Measurements from ENCODE around the gene ODAD4.

Gene ODAD4

DNA sequence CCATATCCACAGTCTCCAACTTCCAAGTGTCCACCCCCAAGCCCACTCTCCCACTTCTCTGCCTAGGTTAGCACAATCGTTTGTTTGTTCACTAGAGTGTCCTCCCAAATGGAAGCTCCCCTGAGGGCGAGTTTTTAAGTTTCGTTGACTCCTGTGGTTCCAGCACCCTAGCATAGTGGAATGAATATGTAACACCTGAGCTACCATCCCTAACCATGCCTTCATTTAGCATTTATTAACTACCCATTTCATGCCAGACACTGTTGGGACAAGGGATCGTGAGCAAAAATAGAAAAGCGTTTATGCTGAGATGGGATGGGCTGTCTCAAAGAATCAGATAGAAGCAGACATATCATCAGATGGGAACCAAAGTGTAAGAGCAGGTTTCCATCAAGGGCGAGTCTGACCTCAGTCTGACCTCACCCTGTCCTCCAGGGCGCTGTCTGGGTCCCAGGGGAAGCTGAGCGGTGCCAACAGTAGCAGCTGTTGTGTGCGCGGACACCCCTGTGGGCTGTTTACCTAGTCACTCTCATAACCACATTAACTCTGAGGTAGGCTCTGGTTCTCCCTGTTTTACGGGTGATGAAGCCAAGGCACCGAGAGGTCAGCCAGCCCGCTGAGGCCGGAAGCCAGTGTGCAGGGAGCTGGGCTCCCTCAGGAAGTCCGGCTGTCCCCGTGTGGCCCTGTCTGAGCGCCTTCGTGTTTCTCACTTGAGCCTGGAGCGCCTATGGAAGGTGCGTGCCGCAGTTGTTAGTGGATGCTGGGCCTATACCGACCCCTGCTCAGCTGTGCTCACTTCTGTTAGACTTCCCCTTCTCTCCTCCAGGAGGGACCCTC, 42.4 kb downstream of the ODAD4 start:
- peak; percentile 86 for DNase-seq

DNA sequence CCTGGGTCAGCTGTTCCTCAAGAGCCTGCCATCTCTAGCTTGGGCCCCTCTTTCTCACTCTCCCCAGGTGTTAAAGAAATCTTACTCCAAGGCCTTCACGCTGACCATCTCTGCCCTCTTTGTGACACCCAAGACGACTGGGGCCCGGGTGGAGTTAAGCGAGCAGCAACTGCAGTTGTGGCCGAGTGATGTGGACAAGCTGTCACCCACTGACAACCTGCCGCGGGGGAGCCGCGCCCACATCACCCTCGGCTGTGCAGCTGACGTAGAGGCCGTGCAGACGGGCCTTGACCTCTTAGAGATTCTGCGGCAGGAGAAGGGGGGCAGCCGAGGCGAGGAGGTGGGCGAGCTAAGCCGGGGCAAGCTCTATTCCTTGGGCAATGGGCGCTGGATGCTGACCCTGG, 43.0 kb downstream of the ODAD4 start:
- DNase-seq = no peak

DNA sequence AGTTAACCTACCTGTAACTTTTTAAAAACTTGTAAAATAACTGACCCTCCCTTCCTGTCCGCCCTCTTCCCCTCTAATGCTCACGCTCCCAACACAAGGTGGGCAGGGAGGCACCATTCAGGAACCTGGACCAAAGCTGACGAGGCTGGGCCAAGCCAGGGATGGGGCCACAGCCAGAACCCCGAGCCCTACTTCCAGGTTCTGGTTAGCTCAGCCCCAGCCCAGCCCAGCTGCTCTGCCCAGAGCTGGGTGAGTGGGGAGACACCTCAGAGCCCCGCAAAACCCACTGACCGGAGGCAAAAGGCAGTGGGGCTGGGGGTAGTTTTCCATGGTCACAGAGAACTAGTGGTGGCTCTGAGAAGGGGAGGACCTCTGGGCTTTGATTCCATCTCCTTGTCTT, 43.6 kb downstream of the ODAD4 start:
- DNase-seq = no peak

DNA sequence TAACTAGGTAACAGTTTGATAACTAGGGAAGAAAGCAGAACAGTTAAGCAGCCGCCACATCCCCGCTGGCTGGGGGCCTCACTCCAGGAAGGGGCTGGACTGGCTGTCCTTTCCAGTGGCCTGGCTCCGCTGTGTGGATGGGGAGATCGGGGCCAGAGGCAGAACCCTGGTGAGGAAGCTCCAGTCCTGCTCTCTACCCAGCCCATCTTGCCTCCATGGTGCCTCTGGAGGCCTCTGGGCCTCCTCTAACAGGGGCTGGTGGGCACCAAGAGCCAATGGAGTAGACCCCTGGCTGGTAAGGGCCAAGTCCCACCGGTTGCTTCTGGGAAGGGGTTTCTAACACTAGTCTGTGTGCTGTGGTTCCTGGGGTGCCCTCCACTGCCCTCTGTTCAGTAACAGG, 44.2 kb downstream of the ODAD4 start:
- DNase-seq = no peak

DNA sequence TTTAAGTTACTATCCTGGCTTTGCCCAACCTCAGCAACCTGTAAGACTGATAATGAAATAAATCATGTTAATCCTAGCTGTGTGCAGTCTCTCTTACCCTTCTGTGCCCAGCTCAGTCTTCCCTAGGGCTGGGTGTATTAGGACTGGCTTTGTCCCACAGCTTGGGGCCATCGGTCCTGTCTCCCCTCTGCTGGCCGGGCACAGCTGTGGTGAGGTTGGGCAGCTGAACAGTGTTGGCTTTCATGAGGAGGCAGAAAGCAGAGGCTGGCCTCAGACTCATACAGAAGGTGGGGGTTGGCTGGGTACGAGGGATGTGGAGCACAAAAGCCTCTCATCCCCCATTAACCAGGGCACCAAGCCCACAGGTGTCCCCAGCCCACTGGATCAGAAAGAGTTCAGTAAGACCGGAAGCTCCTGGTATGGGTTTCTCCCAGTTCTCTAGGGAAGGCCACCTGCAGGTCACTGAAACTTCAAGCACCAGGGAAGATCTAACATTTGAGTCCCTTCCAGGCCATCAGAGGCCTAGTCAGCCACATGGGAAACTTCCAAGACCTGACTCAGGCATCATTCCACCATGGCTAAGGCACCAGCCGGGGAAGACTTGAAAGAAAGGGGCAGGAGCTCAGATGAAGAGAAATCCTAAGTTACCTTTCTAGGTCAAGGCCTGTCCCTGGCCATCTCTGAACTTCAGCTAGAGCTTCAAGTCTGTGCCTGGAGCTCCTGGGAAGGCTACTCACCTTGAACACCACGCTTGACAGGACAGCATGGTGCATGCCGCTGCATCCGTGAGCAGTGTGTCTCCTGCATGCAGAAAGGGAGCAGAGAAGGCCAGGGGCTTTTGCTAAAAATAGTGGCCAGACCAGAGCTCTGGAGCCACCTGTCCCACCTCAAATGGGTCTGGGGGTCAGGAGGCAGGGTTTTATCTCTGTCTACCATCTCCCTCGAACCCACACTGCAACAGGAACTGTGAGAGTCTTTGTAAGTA, 45.0 kb downstream of the ODAD4 start:
- DNase-seq = no peak

DNA sequence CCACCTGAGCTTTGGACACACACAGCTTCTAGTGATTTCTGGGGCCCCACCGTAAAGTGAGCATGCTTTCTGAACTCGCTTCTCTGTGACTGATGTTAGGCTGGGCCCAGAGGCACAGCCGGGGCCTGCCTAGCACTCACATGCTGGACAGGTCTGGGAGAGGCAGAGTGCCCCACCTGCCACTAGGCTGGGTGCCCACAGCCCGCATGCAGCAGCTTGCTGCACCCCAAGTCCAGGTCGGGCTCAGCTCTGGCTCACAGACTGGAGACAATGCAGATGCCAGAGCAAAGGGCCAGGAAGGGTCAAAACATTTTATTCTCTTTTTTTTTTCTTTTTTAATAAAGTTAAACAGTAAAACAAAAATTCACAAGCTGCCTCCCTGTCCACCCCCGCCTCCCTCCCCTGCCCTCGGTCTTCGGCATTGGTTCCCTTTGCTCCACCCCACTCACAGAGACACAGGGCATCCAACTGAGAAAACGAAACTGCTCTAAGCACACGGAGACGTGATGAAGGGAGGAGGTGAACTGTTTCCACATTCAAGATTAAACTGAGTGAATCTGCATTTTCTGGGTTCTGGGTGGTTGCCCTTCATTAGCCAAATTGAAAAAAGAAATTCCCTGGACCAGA, 45.8 kb downstream of the ODAD4 start:
- DNase-seq = no peak

DNA sequence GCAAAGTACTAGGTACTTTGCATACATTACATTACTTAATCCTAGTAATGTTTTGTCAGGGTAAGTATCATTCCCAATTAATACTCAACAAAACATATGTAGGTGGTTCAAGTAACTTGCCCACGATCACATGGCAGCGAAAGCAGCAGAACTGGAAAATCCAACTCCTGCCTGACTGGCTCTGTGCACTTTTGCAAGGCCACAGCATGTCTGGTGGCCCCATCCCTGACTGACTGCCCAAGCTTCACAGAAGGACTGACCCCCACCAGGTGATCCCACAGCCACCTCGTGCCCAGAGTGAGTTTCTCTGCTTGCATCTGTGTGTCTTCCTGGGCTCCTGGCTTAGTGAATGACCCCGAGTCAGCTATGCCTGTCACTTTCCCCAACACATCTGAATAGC, 47.6 kb downstream of the ODAD4 start:
- no peak for DNase-seq

DNA sequence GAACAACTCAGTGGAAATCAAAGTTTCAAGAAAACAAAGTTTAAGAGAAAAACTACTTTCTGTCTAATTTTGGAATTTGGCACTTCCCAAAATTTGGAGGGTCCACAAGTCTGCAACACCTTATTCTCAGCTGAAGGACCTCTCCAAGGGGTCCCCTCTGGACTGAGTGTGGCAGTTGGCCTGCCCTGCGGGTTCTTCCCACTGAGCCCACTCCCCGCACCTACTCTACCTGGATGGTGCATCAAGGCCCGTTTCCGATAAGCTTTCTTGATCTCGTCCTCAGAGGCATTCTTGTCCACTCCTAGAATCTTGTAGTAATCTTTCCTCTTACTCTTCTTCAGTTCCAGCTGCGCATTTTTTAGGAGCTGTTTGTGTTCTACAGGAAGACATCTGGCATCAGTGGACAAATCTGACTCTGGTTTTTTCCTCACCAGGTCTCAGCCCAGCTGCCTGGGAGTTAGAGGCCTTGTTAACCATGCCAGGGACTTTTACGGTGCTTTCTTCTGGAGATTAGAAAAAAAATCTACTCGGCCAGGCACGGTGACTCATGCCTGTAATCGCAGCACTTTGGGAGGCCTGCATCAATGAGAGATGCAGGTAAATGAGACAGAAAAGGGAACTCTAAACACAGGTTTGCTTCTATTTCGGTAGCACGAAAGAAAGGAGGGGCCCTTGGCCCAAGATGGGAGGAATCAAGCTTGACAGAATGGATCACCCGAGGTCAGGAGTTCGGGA, 51.8 kb downstream of the ODAD4 start:
- no peak for DNase-seq

DNA sequence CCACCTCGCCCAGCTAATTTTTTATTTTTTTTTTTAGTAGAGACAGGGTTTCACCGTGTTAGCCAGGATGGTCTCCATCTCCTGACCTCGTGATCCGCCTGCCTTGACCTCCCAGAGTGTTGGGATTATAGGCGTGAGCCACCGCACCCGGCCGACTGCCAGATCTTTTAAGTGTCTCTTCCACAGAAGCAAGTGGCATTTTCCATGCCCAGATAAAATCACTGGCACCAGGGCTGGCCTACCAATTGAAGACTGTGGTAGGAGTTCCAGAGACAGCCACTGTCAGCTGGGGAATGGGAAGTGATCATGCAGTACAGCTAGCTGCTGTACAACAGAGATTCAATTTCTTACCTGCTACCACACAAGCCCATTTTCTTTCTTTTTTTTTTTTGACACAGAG, 54.0 kb downstream of the ODAD4 start:
- DNase-seq = no peak

DNA sequence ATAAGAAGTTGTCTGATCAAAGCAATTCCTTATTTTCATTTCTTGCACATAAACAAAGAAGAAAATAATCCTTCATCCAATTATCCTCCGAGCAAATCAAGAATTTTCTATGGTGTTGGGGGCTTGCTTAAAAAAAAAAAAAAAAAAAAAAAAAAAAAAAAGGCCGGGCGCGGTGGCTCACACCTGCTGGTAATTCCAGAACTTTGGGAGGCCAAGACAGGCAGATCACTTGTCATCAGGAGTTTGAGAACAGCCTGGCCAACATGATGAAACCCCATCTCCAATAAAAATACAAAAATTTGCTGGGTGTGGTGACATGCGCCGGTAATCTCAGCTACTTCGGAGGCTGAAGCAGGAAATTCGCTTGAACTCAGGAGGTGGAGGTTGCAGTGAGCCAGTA, 55.5 kb downstream of the ODAD4 start:
- no peak for DNase-seq

DNA sequence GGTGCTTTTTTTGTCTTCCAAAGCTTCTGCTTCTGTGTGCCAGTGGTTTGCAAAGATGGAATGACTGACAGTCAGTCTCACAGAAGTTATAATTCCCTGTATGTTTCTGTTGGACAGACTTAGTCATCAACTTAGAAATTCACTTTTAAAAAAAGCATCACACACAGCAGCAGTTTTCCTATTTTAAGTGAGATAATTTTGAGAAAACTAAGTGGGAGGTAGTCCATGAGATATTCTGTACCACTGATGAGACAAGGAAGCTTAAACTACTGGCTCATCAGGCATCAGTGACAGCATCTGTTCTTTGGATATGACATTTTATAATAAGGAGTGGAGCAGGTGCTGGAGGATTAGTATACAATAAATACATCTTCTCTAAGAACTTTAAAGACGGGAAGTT, 56.2 kb downstream of the ODAD4 start:
- DNase-seq = no peak

DNA sequence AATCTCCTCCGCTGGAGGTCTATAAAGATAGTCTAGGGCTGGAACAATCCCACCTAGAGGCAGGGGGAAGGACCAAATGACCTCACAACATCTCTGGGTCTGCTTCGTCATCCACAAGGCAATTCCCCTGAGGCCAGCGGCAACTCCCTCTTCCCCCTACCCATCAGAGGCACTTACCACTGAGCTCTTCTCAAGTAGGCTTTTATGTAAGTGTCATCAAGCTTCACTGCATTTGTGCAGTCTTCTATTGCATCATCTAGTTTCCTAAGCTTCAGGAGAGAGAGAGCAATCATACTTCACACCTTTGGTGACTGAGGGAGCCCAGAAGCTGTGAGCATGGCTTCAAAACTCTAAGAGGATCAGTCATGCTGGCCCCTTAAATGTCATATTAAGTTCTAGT, 57.2 kb downstream of the ODAD4 start:
- no peak for DNase-seq

DNA sequence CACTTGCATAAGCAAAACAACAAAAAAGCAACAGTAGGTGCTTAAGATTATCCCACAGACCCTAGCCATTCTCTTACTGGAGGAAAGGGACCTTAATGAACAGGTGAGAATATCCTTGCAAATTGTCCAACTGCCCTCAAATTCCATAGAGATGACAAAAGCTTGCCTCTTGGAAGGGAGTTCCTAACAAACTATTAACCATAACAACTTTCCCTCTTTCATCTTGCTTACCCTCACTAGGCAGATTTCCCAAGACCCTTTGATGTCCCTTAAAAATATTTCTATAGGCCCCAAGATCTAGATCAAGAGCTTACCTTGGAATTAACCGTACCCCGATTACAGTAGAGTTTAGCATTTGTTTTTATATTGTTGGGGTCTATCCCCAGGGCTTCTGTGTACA, 58.0 kb downstream of the ODAD4 start:
- no peak for DNase-seq

DNA sequence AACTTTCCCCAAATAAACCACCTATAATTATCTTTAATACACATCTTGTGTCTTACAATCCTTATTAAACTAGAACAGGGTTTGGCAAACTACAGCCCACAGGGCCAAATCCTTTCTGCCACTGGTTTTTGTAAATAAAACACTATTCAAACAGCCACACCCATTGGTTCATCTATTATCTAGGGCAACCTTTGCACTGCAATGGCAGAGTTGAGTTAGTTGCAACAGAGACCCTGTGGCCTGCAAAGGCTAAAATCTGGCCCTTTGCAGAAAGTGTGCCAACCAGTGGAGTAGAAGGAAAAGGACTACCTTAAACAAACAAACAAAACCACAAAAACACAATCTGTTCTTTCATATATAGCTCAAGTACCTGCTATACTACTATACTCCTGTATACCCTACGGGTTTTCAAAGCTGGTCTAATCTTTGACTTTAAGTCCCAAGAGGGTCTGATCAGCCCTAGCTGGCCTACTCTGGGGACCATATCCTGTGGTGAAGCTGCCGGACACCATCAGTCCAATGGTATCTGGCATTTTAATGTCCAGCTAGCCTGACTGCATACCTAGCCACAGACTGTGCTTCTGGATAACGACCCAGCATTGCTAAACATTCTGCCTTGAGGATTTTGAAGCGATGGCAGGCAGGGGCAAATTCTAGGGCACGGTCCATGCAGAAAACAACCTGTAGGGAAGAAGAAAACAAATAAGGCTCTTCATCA, 59.4 kb downstream of the ODAD4 start:
- no peak for DNase-seq

DNA sequence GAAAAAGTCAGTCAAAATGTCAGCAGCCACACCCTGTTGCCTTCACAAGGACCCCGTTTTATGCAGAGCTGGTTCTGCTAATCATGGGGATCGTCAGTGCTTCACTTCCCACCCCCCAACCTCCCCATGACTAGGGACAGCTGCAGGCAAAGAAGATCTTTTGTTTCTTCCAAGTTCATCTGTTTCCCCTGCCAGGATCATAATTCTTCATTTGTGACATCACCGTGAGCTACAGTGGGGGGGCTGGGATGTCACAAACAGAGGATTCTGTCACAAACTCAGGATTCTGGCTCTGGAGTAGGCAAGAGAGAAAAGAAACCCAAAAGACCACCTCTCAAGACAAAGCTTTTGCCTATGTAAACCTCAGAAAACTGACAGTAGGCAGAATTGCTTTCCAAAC, 62.2 kb downstream of the ODAD4 start:
- no peak for DNase-seq

DNA sequence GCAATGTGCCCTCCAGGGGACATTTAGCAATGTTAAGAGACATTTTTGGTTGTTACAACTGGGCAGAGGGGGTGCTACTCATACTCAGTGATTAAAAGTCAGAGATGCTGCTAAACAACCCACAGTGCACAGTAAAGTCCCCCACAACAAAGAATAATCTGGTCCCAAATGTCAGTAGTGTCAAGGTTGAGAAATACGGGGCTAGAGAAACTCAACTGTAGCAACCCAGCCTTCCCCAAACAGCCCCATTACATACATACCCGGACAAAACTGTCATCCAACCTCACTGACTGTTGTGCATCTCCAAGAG, 66.4 kb downstream of the ODAD4 start:
- DNase-seq = no peak

DNA sequence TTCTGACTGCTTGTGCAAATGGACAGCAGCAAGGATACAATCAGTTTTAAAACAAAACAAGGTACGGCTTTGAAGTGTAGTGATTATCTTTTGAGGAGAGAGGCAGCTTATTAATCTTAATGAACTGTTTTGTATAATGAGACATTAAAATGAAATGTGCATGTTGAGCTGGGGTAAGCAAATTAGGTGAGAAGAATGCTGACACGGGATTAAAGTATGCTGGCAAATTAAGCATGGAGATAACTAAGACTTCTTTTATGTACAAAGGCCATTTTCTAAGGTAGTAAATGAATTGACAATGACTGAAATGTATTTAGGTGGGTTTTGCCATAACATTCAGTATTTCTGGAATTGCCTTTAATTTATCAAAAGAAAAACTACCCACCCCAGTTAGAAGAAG, 68.1 kb downstream of the ODAD4 start:
- DNase-seq = no peak

DNA sequence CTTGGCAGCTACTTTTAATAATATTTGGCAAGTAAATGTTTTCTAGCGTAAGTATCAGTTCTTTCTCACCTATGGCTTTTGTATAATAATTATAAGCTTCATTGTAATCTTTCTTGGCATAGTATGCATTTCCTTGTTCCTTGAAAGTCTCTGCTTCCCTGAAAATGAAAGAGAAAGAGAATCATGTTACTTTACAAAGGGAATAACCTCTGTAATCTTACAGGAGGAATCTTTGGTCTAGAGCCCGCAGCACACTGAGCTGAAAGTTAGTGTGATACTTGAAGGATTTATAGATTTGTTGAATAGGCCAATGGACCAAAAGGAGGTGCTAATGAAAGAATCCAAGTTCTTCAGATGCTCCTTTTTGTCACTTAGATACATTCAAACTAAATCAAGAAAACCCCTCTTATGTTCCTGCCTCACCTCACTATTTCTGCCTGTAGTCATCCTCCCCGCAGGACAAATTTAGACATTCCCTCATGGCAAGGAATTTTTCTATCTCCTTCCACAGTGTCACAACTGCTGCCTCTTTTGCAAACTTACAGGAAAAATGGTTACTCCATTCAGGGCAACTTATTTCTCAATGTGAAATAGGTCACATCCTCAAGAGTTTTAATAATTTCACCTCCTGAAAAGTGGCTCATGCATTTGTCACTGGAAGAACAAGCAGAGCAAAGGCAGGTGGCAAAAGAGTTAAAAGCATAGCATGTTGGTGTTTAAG, 70.2 kb downstream of the ODAD4 start:
- DNase-seq = no peak

DNA sequence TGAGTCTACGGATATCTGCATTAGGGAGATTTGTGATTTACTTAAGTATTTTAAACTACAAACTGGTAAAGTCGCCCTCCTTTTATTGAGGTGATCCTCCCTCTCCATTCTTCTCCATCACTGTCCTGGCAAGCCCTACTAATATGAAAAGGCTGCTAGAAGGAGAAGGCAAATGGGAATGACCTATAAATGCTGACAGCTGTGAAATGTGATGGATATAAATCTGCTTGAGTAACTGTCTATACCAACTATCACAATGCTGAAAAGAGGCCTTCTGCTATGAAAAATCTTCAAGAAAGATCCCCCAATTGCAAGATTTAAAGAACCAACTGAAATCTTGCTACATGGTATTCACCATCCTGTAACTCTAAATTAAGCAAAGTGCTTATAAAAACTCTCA, 71.3 kb downstream of the ODAD4 start:
- DNase-seq = no peak

DNA sequence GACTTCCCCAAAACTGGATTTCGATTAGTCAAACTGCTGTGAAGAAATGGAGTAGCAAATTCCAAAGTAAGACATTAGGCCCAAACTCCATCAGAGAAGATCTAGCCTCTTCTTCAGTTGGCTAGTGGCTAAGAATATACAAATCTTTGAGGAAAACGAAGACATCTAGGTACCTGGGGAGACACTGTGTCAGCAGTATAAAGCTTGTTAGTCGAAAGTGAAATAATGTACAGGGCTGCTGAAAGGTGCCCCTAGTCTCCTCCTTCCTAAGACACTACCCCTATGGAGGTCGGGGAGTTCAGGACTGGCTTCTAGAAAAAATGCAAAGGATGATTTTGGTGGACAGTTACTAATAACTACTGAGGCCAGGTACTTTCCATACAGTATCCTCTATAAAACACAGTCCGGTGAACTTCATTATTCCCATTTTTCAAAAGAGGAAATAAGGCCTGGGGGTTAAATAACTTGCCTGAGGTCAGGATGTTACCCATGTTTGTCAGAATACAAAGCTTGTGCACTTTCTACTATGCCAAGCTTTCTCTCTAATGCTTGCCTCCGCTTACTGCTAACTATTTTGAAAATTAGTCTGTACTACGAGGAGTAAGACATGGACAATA, 71.9 kb downstream of the ODAD4 start:
- no peak for DNase-seq

DNA sequence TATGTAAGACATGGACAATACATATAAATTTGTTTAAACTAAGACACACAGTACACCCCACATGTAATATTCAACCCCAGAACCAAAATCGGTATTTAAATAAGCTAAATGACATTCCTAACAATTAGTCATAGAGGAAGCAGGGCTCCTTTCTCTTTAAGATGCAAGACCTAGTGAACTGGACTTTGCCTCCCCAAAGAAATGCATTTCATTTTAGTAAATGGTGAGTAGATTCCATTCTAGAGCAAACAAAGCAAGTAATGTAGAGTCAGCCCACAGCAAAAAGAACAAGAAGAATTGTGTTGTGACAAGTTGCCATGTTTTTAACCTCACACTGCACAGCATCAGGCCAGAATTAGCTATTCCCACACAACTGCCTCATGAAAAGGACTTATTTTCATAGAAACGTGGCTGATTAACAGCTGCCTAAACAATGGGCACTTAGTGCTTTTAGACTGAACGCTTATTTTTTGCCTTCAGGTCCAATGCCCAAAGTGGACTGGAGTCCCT, 72.4 kb downstream of the ODAD4 start:
- no peak for DNase-seq

Data from NCI-H1092 (cell line).